ENCODE data around the gene MFN1. TPM values are rescaled to one million over a fixed set of nuclear protein-coding genes. Genes with fewer than 3 reads are reported as not detected.

MFN1 gene
- total RNA-seq, 2 experiments from 2014 or later: 27.2 to 28.5 TPM

DNA sequence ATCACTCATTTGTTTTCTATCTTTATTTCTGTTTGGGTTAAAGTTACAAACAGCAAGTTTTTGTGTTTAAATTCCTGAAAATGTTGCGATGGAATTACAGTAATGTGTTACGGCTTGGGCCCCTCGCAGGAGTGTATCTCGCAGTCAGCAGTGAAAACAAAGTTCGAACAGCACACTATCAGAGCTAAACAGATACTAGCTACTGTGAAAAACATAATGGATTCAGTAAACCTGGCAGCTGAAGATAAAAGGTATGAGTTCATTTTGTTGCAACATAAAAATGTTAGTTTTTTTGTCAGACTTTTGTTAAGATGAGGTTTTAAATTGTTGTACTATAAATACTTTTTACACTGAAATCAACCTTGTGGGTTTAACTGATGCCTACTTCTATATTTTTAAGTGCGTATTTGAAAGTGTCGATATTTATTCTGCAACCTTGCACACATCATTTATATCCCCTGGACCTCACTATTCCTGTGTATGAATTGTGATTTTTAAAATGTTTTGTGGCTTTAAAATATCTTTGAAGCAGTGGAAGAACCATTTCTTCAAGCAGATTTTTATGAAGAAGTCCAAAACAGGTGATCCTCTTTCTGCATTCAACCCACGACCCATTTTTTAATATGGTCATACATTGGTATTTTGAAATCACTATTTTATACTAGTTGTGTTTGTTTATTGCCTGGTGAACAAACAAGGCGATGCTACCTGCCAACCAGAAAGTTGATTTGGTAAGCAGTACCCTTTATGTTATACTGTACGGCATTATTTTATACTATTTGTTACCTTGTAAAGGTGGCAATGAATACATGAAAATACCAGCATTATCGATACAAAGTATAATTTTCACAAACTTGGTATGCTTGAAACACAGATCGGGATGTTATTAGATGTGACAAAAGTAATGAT lies 27.8 kb downstream of the MFN1 start:
- no peak for ATAC-seq
- no peaks in the 10 kb centered on the region for H3K4me1 Mint-ChIP-seq
- H3K4me3 Mint-ChIP-seq: no peak overlapping the region
- no peaks in the 10 kb centered on the region for H3K9me3 Mint-ChIP-seq (ENCODE audit: low read depth)
- peaks cover 26% of the 10 kb centered on the region for H3K36me3 Mint-ChIP-seq
- CTCF ChIA-PET: no interaction called here
- H3K27me3 Mint-ChIP-seq: no peaks in the 10 kb centered on the region
- no peak overlapping the region for H3K27ac Mint-ChIP-seq
- DNase-seq: no peak

GRCh38 chr3:179376474-179376873 lies 29.0 kb downstream of the MFN1 start:
- H3K27me3 Mint-ChIP-seq: no peaks in the 10 kb centered on the region
- DNase-seq (no peak), ATAC-seq (no peak)
- H3K36me3 Mint-ChIP-seq: peaks cover 34% of the 10 kb centered on the region
- CTCF ChIA-PET: no interaction called here
- H3K4me1 Mint-ChIP-seq: no peaks in the 10 kb centered on the region
- H3K4me3 Mint-ChIP-seq: no peak overlapping the region
- H3K27ac Mint-ChIP-seq: no peak overlapping the region
- H3K9me3 Mint-ChIP-seq (ENCODE audit: low read depth): no peaks in the 10 kb centered on the region

GRCh38 chr3:179391906-179392305 lies 44.4 kb downstream of the MFN1 start:
- Mint-ChIP-seq H3K27me3 (no peaks in the 10 kb centered on the region), H3K9me3 (ENCODE audit: low read depth) (no peaks in the 10 kb centered on the region), H3K4me1 (no peaks in the 10 kb centered on the region), H3K36me3 (peaks cover 40% of the 10 kb centered on the region), H3K4me3 (no peak overlapping the region), H3K27ac (no peak overlapping the region)
- DNase-seq: no peak
- ATAC-seq: no peak
- CTCF ChIA-PET: interaction anchor here (1.0 to 1.1 kb wide), 2 partner anchors 10 to 29 kb away, joined by 3 read pairs; no protein-coding TSS in a partner anchor

GRCh38 chr3:179398574-179399231 lies 51.2 kb downstream of the MFN1 start:
- CTCF ChIA-PET: no interaction called here
- Mint-ChIP-seq H3K36me3 (peaks cover 19% of the 10 kb centered on the region), H3K4me1 (no peaks in the 10 kb centered on the region), H3K9me3 (ENCODE audit: low read depth) (no peaks in the 10 kb centered on the region), H3K27ac (no peak overlapping the region), H3K4me3 (no peak overlapping the region), H3K27me3 (no peaks in the 10 kb centered on the region)
- DNase-seq: no peak
- no peak for ATAC-seq

GRCh38 chr3:179401561-179401960 lies 54.1 kb downstream of the MFN1 start:
- no peaks in the 10 kb centered on the region for H3K27me3 Mint-ChIP-seq
- no peak overlapping the region for H3K27ac Mint-ChIP-seq
- CTCF ChIA-PET: interaction anchor here (1.3 kb wide), 1 partner anchor 9 kb away, joined by 3 read pairs; no protein-coding TSS in a partner anchor
- H3K36me3 Mint-ChIP-seq: peaks cover 21% of the 10 kb centered on the region
- H3K4me3 Mint-ChIP-seq: no peak overlapping the region
- no peaks in the 10 kb centered on the region for H3K4me1 Mint-ChIP-seq
- DNase-seq (no peak), ATAC-seq (no peak)
- no peaks in the 10 kb centered on the region for H3K9me3 Mint-ChIP-seq (ENCODE audit: low read depth)

GRCh38 chr3:179402963-179403362 lies 55.5 kb downstream of the MFN1 start:
- no peak for ATAC-seq
- no peaks in the 10 kb centered on the region for H3K27me3 Mint-ChIP-seq
- H3K27ac Mint-ChIP-seq: no peak overlapping the region
- H3K4me3 Mint-ChIP-seq: no peak overlapping the region
- DNase-seq: no peak
- H3K4me1 Mint-ChIP-seq: no peaks in the 10 kb centered on the region
- peaks cover 14% of the 10 kb centered on the region for H3K36me3 Mint-ChIP-seq
- H3K9me3 Mint-ChIP-seq (ENCODE audit: low read depth): no peaks in the 10 kb centered on the region
- CTCF ChIA-PET: interaction anchor here (1.3 to 1.5 kb wide), 2 partner anchors 10 to 11 kb away, joined by 3 to 4 read pairs; no protein-coding TSS in a partner anchor

DNA sequence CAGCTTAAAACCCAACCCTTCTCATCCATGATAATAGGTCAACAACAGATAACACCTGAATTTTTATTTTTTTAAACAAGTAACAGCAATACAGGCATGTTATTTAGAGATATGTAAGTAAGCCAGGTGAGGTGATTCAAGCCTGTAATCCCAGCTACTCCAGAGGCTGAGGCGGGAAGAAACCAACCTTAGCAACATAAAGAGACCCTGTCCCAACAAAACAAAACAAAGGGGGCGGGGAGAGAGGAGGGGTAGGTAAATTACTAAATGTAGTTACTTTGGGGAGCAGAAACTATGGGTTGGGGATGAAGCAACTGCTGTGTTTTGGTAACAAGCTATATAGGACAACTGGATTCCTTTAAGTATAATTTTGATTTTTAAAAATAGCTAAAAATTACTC lies 56.8 kb downstream of the MFN1 start:
- Mint-ChIP-seq H3K27me3 (no peaks in the 10 kb centered on the region), H3K4me1 (no peaks in the 10 kb centered on the region), H3K36me3 (peaks cover 14% of the 10 kb centered on the region), H3K27ac (no peak overlapping the region), H3K9me3 (ENCODE audit: low read depth) (no peaks in the 10 kb centered on the region), H3K4me3 (no peak overlapping the region)
- DNase-seq (no peak), ATAC-seq (no peak)
- CTCF ChIA-PET: interaction anchor here (1.1 kb wide), 1 partner anchor 19 kb away, joined by 3 read pairs; no protein-coding TSS in a partner anchor

GRCh38 chr3:179410331-179410730 lies 62.8 kb downstream of the MFN1 start:
- peaks cover 2% of the 10 kb centered on the region for H3K36me3 Mint-ChIP-seq
- H3K27me3 Mint-ChIP-seq: no peaks in the 10 kb centered on the region
- H3K27ac Mint-ChIP-seq: no peak overlapping the region
- no peak overlapping the region for H3K4me3 Mint-ChIP-seq
- CTCF ChIA-PET: no interaction called here
- H3K4me1 Mint-ChIP-seq: no peaks in the 10 kb centered on the region
- no peaks in the 10 kb centered on the region for H3K9me3 Mint-ChIP-seq (ENCODE audit: low read depth)
- ATAC-seq: no peak
- no peak for DNase-seq

GRCh38 chr3:179410999-179411398 lies 63.5 kb downstream of the MFN1 start:
- DNase-seq: no peak
- Mint-ChIP-seq H3K4me3 (no peak overlapping the region), H3K36me3 (peaks cover 2% of the 10 kb centered on the region), H3K27ac (no peak overlapping the region), H3K4me1 (no peaks in the 10 kb centered on the region), H3K27me3 (no peaks in the 10 kb centered on the region), H3K9me3 (ENCODE audit: low read depth) (no peaks in the 10 kb centered on the region)
- CTCF ChIA-PET: no interaction called here
- no peak for ATAC-seq

- H3K36me3 Mint-ChIP-seq: peaks cover 6% of the 10 kb centered on the region
- ATAC-seq (no peak), DNase-seq (no peak)
- no peaks in the 10 kb centered on the region for H3K9me3 Mint-ChIP-seq (ENCODE audit: low read depth)
- no peaks in the 10 kb centered on the region for H3K4me1 Mint-ChIP-seq
- no peak overlapping the region for H3K27ac Mint-ChIP-seq
- CTCF ChIA-PET: no interaction called here
- H3K4me3 Mint-ChIP-seq: no peak overlapping the region
- no peaks in the 10 kb centered on the region for H3K27me3 Mint-ChIP-seq
Observed at GRCh38 chr3:179414804-179415203, 67.3 kb downstream of the MFN1 start.

GRCh38 chr3:179415377-179415776 lies 67.9 kb downstream of the MFN1 start:
- DNase-seq: no peak
- Mint-ChIP-seq H3K9me3 (ENCODE audit: low read depth) (no peaks in the 10 kb centered on the region), H3K27me3 (no peaks in the 10 kb centered on the region), H3K4me1 (no peaks in the 10 kb centered on the region), H3K27ac (no peak overlapping the region), H3K4me3 (no peak overlapping the region), H3K36me3 (peaks cover 6% of the 10 kb centered on the region)
- ATAC-seq: no peak
- CTCF ChIA-PET: no interaction called here

DNA sequence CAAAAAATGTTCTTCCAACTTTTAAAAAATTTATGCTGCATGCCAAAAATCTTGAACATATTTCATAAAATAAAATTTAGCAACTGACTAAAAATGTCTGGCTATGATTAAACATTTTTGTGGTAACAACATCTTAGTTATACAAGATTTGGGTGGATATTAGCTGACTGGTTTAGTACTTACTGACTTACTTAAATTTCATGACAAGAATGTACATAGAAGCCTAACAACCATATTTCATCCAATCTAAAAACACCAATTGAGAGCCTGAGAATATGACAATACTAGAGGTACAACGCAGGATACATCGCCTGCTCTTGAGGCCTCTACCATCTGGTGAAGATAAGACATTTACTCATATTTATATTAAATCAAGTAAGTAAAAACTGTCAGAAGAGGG lies 69.2 kb downstream of the MFN1 start:
- H3K9me3 Mint-ChIP-seq (ENCODE audit: low read depth): no peaks in the 10 kb centered on the region
- H3K36me3 Mint-ChIP-seq: peaks cover 6% of the 10 kb centered on the region
- H3K27ac Mint-ChIP-seq: no peak overlapping the region
- no peak overlapping the region for H3K4me3 Mint-ChIP-seq
- no peak for DNase-seq
- ATAC-seq: no peak
- CTCF ChIA-PET: no interaction called here
- no peaks in the 10 kb centered on the region for H3K4me1 Mint-ChIP-seq
- no peaks in the 10 kb centered on the region for H3K27me3 Mint-ChIP-seq

- DNase-seq (no peak), ATAC-seq (no peak)
- CTCF ChIA-PET: no interaction called here
- no peak overlapping the region for H3K4me3 Mint-ChIP-seq
- H3K4me1 Mint-ChIP-seq: no peaks in the 10 kb centered on the region
- no peak overlapping the region for H3K27ac Mint-ChIP-seq
- H3K27me3 Mint-ChIP-seq: no peaks in the 10 kb centered on the region
- no peaks in the 10 kb centered on the region for H3K9me3 Mint-ChIP-seq (ENCODE audit: low read depth)
- H3K36me3 Mint-ChIP-seq: peaks cover 4% of the 10 kb centered on the region
Observed at GRCh38 chr3:179418610-179419009, 71.1 kb downstream of the MFN1 start.

DNA sequence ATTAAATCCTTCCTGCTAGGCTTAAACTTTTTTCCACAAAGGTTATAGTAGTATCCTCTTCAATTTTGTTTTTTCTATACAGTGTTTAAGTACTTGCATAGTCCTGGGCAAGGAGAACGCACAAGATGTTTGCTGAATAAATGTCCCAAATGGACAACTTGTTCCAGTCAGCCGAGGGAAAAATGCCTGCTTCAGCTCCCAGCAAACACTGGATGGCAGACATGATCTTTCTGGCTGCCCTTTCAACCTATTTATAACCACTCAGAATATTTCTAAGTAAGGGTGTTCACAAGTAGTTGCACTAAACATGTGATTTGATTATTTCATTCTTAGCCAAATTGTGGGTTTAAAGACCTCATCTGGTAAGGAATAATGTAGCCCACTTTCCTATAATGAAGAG lies 74.0 kb downstream of the MFN1 start:
- CTCF ChIA-PET: interaction anchor here (1.0 kb wide), 1 partner anchor 83 kb away, joined by 3 read pairs; no protein-coding TSS in a partner anchor
- H3K27ac Mint-ChIP-seq: no peak overlapping the region

More for the DNA sequence above, 74.0 kb downstream of the MFN1 start:
- H3K4me1 Mint-ChIP-seq: no peaks in the 10 kb centered on the region
- H3K4me3 Mint-ChIP-seq: no peak overlapping the region
- no peak for ATAC-seq
- H3K9me3 Mint-ChIP-seq (ENCODE audit: low read depth): no peaks in the 10 kb centered on the region
- H3K36me3 Mint-ChIP-seq: peaks cover 4% of the 10 kb centered on the region
- no peaks in the 10 kb centered on the region for H3K27me3 Mint-ChIP-seq
- no peak for DNase-seq

Measured in activated CD8-positive, alpha-beta memory T cell treated with anti-CD3 and anti-CD28 coated beads, Interleukin-2, amount 10 ng/mL, durations not matched to agents 7 days and 5 days (primary cell).